H1 (cell line): Measurements from ENCODE around the gene POLR3F. TPM values are rescaled to one million over a fixed set of nuclear protein-coding genes. Genes with fewer than 3 reads are reported as not detected.

Source experiments
- CTCF ChIA-PET: fragments of 300-600 bp; sonication (Branson Sonifier 250); formaldehyde crosslinking; loops from one replicate; lab custom pipeline; 2021; ENCODE audit not compliant: partially characterized antibody; lab: Charles Lee
- POLR2A ChIA-PET: fragments of 300-600 bp; sonication (Branson Sonifier 250); formaldehyde crosslinking; loops from one replicate; lab custom pipeline; 2021; ENCODE audit warnings: inconsistent platforms; ENCODE audit not compliant: partially characterized antibody; lab: Charles Lee
- DNase-seq, 2 experiments: peaks; one replicate each; pipeline versions ENCODE4 v3.0.0 to v3.0.0-alpha.2; 2010 to 2022; ENCODE audit warnings: low spot score in 2 of 2, low read depth in 1 of 2, mixed read lengths in 1 of 2
- FAIRE-seq: peaks from 2 replicates; lab custom pipeline; 2011; peaks lifted over from hg19 to GRCh38; lab: Jason Lieb, UNC
- H2AFZ ChIP-seq: 2 replicates; pipeline ENCODE4 v1.8.1; 2012; ENCODE audit warnings: low read length, inconsistent platforms
- H2AK5ac ChIP-seq: 2 replicates; pipeline ENCODE4 v1.6.1; 2013; ENCODE audit warnings: low read depth, low read length
- H2BK120ac ChIP-seq: replicated peaks from 2 replicates; pipeline ENCODE3; 2013; ENCODE audit warnings: low read depth, low read length, inconsistent platforms
- H2BK12ac ChIP-seq: 2 replicates; pipeline ENCODE4 v1.6.1; 2013; ENCODE audit warnings: low read depth, low read length
- H2BK15ac ChIP-seq: 2 replicates; pipeline ENCODE4 v1.6.1; 2013; ENCODE audit warnings: low read length
- H2BK20ac ChIP-seq: 2 replicates; pipeline ENCODE4 v1.6.1; 2013; ENCODE audit warnings: low read length
- H2BK5ac ChIP-seq: 2 replicates; pipeline ENCODE4 v1.6.1; 2013; ENCODE audit warnings: low read depth, low read length
- H3K14ac ChIP-seq: 2 replicates; pipeline ENCODE4 v1.6.1; 2013; ENCODE audit warnings: inconsistent platforms; ENCODE audit not compliant: insufficient read length
- H3K18ac ChIP-seq: 2 replicates; pipeline ENCODE4 v1.6.1; 2013; ENCODE audit warnings: low read length; ENCODE audit errors: extremely low read depth
- H3K23ac ChIP-seq: 2 replicates; pipeline ENCODE4 v1.6.1; 2013; ENCODE audit warnings: inconsistent platforms; ENCODE audit not compliant: insufficient read length
- H3K23me2 ChIP-seq: 2 replicates; pipeline ENCODE4 v1.6.1; 2013; ENCODE audit warnings: low read depth, low read length
- H3K27ac ChIP-seq: 2 replicates; pipeline ENCODE4 v1.6.1; 2011; ENCODE audit warnings: low read depth, low read length, inconsistent platforms
- H3K27me3 ChIP-seq, 4 experiments: replicated peaks in 1 of 4; 1 replicate in 1 of 4; 2 replicates in 3 of 4; pipeline versions ENCODE4 v1.6.1 to v1.8.1; 2011 to 2013; ENCODE audit warnings: low read length in 3 of 4, mild to moderate bottlenecking in 3 of 4, inconsistent platforms in 2 of 4, mixed read lengths in 2 of 4, moderate library complexity in 1 of 4; ENCODE audit not compliant: control insufficient read depth in 3 of 4, insufficient read depth in 3 of 4; ENCODE audit errors: extremely low read depth in 1 of 4
- H3K36me3 ChIP-seq, 4 experiments: 2 replicates each; pipeline versions ENCODE4 v1.6.1 to v1.8.1; 2011 to 2013; ENCODE audit warnings: mild to moderate bottlenecking in 4 of 4, low read length in 3 of 4, moderate library complexity in 2 of 4, control low read depth in 1 of 4, inconsistent platforms in 1 of 4; ENCODE audit not compliant: insufficient read depth in 4 of 4, control insufficient read depth in 2 of 4
- H3K4ac ChIP-seq: replicated peaks from 2 replicates; pipeline ENCODE3; 2013; ENCODE audit warnings: low read length, low read depth, mixed read lengths, inconsistent platforms; ENCODE audit not compliant: insufficient read length
- H3K4me1 ChIP-seq, 4 experiments: replicated peaks in 1 of 4; 1 replicate in 1 of 4; 2 replicates in 3 of 4; pipeline versions ENCODE4 v1.6.1 to v1.8.1; 2011 to 2013; ENCODE audit warnings: low read length in 3 of 4, inconsistent platforms in 2 of 4, mixed read lengths in 1 of 4; ENCODE audit not compliant: insufficient read depth in 4 of 4, control insufficient read depth in 3 of 4
- H3K4me2 ChIP-seq, 2 experiments: 2 replicates each; pipeline versions ENCODE4 v1.6.1 to v1.8.1; 2011 to 2013; ENCODE audit warnings: low read depth in 2 of 2, low read length in 2 of 2, control low read depth in 1 of 2, inconsistent platforms in 1 of 2, mild to moderate bottlenecking in 1 of 2; ENCODE audit not compliant: insufficient read depth in 1 of 2
- H3K4me3 ChIP-seq, 4 experiments: fragments of 200-600, 300-600 bp in 1 of 4; sonication (generic), shearing (Covaris generic), sonication (Bioruptor Twin) in 1 of 4; 2 replicates each; pipeline versions ENCODE4 v1.5.1 to v1.8.1; 2011 to 2016; ENCODE audit warnings: low read length in 4 of 4, low read depth in 3 of 4, control low read depth in 2 of 4, inconsistent platforms in 2 of 4, mild to moderate bottlenecking in 2 of 4, mixed read lengths in 1 of 4, moderate library complexity in 1 of 4; ENCODE audit not compliant: insufficient read depth in 2 of 4; ENCODE audit errors: extremely low read depth in 1 of 4
- H3K56ac ChIP-seq: replicated peaks from 2 replicates; pipeline ENCODE3; 2013; ENCODE audit warnings: low read depth, mild to moderate bottlenecking, mixed read lengths, low read length, inconsistent platforms; ENCODE audit not compliant: insufficient read length
- H3K79me1 ChIP-seq: 2 replicates; pipeline ENCODE4 v1.6.1; 2013; ENCODE audit warnings: low read depth, low read length, control low read depth
- H3K79me2 ChIP-seq, 2 experiments: 2 replicates each; pipeline versions ENCODE4 v1.6.1 to v1.8.1; 2012 to 2013; ENCODE audit warnings: low read length in 2 of 2, mild to moderate bottlenecking in 2 of 2, inconsistent platforms in 1 of 2; ENCODE audit not compliant: insufficient read depth in 2 of 2, control insufficient read depth in 1 of 2
- H3K9ac ChIP-seq, 4 experiments: replicated peaks in 1 of 4; 1 replicate in 1 of 4; 2 replicates in 3 of 4; pipeline versions ENCODE4 v1.6.1 to v1.8.1; 2011 to 2013; ENCODE audit warnings: low read depth in 3 of 4, low read length in 3 of 4, control low read depth in 2 of 4, mild to moderate bottlenecking in 2 of 4, moderate library complexity in 2 of 4, inconsistent platforms in 1 of 4; ENCODE audit errors: extremely low read depth in 1 of 4
- H3K9me3 ChIP-seq, 2 experiments: 2 replicates each; pipeline versions ENCODE4 v1.6.1 to v1.8.1; 2012 to 2013; ENCODE audit warnings: mild to moderate bottlenecking in 2 of 2, moderate library complexity in 2 of 2, control low read depth in 1 of 2, inconsistent platforms in 1 of 2, low read depth in 1 of 2, low read length in 1 of 2, mixed read lengths in 1 of 2; ENCODE audit not compliant: insufficient read depth in 2 of 2
- H4K20me1 ChIP-seq, 2 experiments: replicated peaks in 1 of 2; 2 replicates each; pipeline versions ENCODE3 to v1.8.1; 2011 to 2013; ENCODE audit warnings: inconsistent platforms in 2 of 2, low read length in 2 of 2, mild to moderate bottlenecking in 1 of 2; ENCODE audit not compliant: insufficient read depth in 2 of 2, control insufficient read depth in 1 of 2
- H4K5ac ChIP-seq: 2 replicates; pipeline ENCODE4 v1.6.1; 2013; ENCODE audit warnings: low read length, low read depth, mixed read lengths, inconsistent platforms; ENCODE audit not compliant: insufficient read length
- H4K8ac ChIP-seq: 2 replicates; pipeline ENCODE4 v1.8.0; 2013; ENCODE audit warnings: mild to moderate bottlenecking, moderate library complexity, low read length, inconsistent platforms; ENCODE audit not compliant: insufficient read depth; ENCODE audit errors: extremely low read depth
- H4K91ac ChIP-seq: replicated peaks from 2 replicates; pipeline ENCODE3; 2013; ENCODE audit warnings: low read length, mixed read lengths, inconsistent platforms; ENCODE audit not compliant: insufficient read length
- CTBP2 ChIP-seq: IDR thresholded peaks from 2 replicates; pipeline ENCODE4 v1.7.0; 2011; ENCODE audit warnings: borderline replicate concordance, mild to moderate bottlenecking, moderate library complexity, mixed read lengths, low read length; ENCODE audit not compliant: insufficient read depth, insufficient read length
- EZH2 ChIP-seq: fragments of 200-600 bp; sonication (generic); IDR thresholded peaks from 2 replicates; pipeline ENCODE4 v1.7.1; 2012; ENCODE audit warnings: low read depth, mild to moderate bottlenecking, moderate library complexity, low read length, inconsistent platforms; ENCODE audit not compliant: severe bottlenecking
- JUN ChIP-seq: IDR thresholded peaks from 2 replicates; pipeline ENCODE4 v1.6.1; 2011; ENCODE audit warnings: low read depth, mild to moderate bottlenecking, improper control_type of control experiment, low read length
- KDM1A ChIP-seq: fragments of 200-600, 300-600 bp; sonication (generic); IDR thresholded peaks from 2 replicates; pipeline ENCODE4 v1.7.1; 2016; ENCODE audit warnings: mild to moderate bottlenecking, low read length, borderline replicate concordance
- KDM5A ChIP-seq: fragments of 200-600 bp; IDR thresholded peaks from 2 replicates; pipeline ENCODE4 v1.7.1; 2012; ENCODE audit warnings: mild to moderate bottlenecking, low read length, inconsistent platforms, mixed read lengths
- RAD21 ChIP-seq, 2 experiments: IDR thresholded peaks in 1 of 2; conservative IDR thresholded peaks in 1 of 2; 2 replicates each; pipeline ENCODE4 v1.6.1; 2011; ENCODE audit warnings: low read depth in 2 of 2, low read length in 2 of 2, improper control_type of control experiment in 1 of 2, inconsistent platforms in 1 of 2, mild to moderate bottlenecking in 1 of 2, moderate library complexity in 1 of 2
- RNF2 ChIP-seq: fragments of 200-900, 300-1000 bp; sonication (generic); IDR thresholded peaks from 2 replicates; pipeline ENCODE4 v1.7.1; 2016; ENCODE audit warnings: borderline replicate concordance, low read depth, mild to moderate bottlenecking, antibody characterized with exemption, low read length; ENCODE audit not compliant: poor library complexity, severe bottlenecking; ENCODE audit errors: missing control alignments
- SP1 ChIP-seq: IDR thresholded peaks from 2 replicates; pipeline ENCODE4 v1.6.1; 2011; ENCODE audit warnings: low read depth, low read length
- SUZ12 ChIP-seq: fragments of 200-600 bp; sonication (generic); IDR thresholded peaks from 2 replicates; pipeline ENCODE4 v1.6.1; 2012; ENCODE audit warnings: mild to moderate bottlenecking, inconsistent platforms, low read length, moderate library complexity, mixed read lengths
- TAF1 ChIP-seq: IDR thresholded peaks from 2 replicates; pipeline ENCODE4 v1.6.1; 2011; ENCODE audit warnings: mild to moderate bottlenecking, low read depth, low read length
- TEAD4 ChIP-seq: IDR thresholded peaks from 2 replicates; pipeline ENCODE4 v1.6.1; 2012; ENCODE audit warnings: low read depth, low read length, inconsistent platforms, mixed read lengths
- YY1 ChIP-seq: IDR thresholded peaks from 2 replicates; pipeline ENCODE4 v1.6.1; 2011; ENCODE audit warnings: low read depth, mild to moderate bottlenecking, low read length
- WGBS, 2 experiments: shearing (Covaris generic) in 1 of 2; methylation state at CpG; one replicate each; pipeline versions ENCODE4 v1.1.6 to v1.1.7; 2013 to 2015; ENCODE audit warnings: low lambda C conversion rate in 2 of 2, mixed read lengths in 2 of 2, inconsistent platforms in 1 of 2, low coverage in 1 of 2, missing lambda C conversion rate in 1 of 2; ENCODE audit not compliant: insufficient replicate concordance in 2 of 2, insufficient coverage in 1 of 2, insufficient read length in 1 of 2; ENCODE audit errors: extremely low coverage in 1 of 2, missing lambda C conversion rate in 1 of 2; 5-methylcytosine and 5-hydroxymethylcytosine counted together
- polyA plus RNA-seq, 7 experiments: library from polyadenylated mRNA; depleted of rRNA in 3 of 7; stranded (reverse) in 5 of 7; unstranded in 2 of 7; fragments of >200 nt in 5 of 7; fragments of 200-250 nt in 2 of 7; gene quantifications; 1 replicate in 5 of 7; 2 replicates in 1 of 7; 4 replicates in 1 of 7; pipeline versions ENCODE4 v1.2.1 to v1.2.3, GENCODE V29; 2011 to 2013; ENCODE audit warnings: missing spikeins in 2 of 7, mixed read lengths in 2 of 7
- total RNA-seq: library from RNA; stranded (reverse); fragmentation: NEBNext Ultra II Directional; extraction: Animal tissue kit (Norgen Biotek cat#: 25700); gene quantifications from 2 replicates; pipeline ENCODE4 v1.2.1, GENCODE V29; 2021

Gene POLR3F
- total and polyA plus RNA-seq, 2 of the 8 experiments (the other 6 are each of a cell fraction or from before 2014, with no cell fraction given) = 5.7 to 14.0 TPM

DNA sequence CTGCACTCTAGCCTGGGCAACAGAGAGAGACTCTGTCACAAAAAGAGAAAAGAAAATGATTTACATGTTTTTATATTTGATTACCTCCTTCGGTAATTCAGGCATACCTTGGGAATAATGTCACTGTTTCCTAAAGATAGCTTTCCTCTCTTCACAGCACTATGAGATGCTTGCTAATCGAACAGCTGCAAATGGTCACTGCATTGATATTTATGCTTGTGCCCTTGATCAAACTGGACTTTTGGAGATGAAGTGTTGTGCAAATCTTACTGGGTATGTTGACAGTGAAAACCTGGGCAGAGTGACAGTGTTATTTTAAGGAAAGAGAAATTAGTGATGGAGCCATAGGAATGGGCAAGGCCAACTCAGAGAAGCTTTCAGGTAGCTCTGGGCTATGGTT, 60.1 kb downstream of the POLR3F start:
- DNase-seq (no peak), FAIRE-seq (no peak)
- H3K56ac ChIP-seq = no peak overlapping the region
- no peak overlapping the region for H2AFZ ChIP-seq
- H2BK5ac ChIP-seq = no peak overlapping the region
- no peaks in the 10 kb centered on the region for H3K9me3 ChIP-seq
- H4K20me1 ChIP-seq = peaks cover 0 to 4% of the 10 kb centered on the region in 2 experiments
- H3K4me3 ChIP-seq = no peak overlapping the region
- no peak overlapping the region for H4K91ac ChIP-seq
- no peaks in the 10 kb centered on the region for H3K4me1 ChIP-seq
- H3K14ac ChIP-seq = no peak overlapping the region
- H2BK20ac ChIP-seq = no peak overlapping the region
- H4K5ac ChIP-seq = no peak overlapping the region
- no peak overlapping the region for H3K9ac ChIP-seq
- ChIA-PET CTCF (interaction anchor here (1.3 kb wide), 1 partner anchor 20 kb away, joined by 3 read pairs; the partner anchor contains the start of gene SEC23B), POLR2A (interaction anchor here (0.6 to 1.5 kb wide), 3 partner anchors 20 to 774 kb away, joined by 3 to 4 read pairs (median 4); no protein-coding TSS in a partner anchor)
- no peak overlapping the region for H3K4ac ChIP-seq
- no peak overlapping the region for H3K23ac ChIP-seq
- H3K27me3 ChIP-seq = no peaks in the 10 kb centered on the region
- H3K23me2 ChIP-seq = no peaks in the 10 kb centered on the region
- WGBS, 2 experiments = 93% methylated on average over 2 of the region's 2 CpGs; no CpG with 5 or more reads in 1 of the 2 experiments
- peaks cover 13 to 65% (median 61%) of the 10 kb centered on the region in 4 experiments for H3K36me3 ChIP-seq
- no peak overlapping the region for H4K8ac ChIP-seq
- no peak overlapping the region for H3K18ac ChIP-seq
- H3K4me2 ChIP-seq = no peak overlapping the region
- no peaks in the 10 kb centered on the region for H3K79me2 ChIP-seq
- no peak overlapping the region for H2BK15ac ChIP-seq
- no peak overlapping the region for H2BK12ac ChIP-seq
- H3K79me1 ChIP-seq = no peaks in the 10 kb centered on the region; the same call in 1 of the 2 replicates
- no peak overlapping the region for H2BK120ac ChIP-seq
- no peak overlapping the region for H3K27ac ChIP-seq
- no peak overlapping the region for H2AK5ac ChIP-seq
- TF ChIP-seq KDM5A = no peak
- TF ChIP-seq CTBP2 = no peak
- no peak for TF ChIP-seq SUZ12
- no peak for TF ChIP-seq KDM1A
- TF ChIP-seq RAD21 (IDR thresholded peaks at IDR 0.05 in 1 of 2, conservative IDR thresholded peaks at IDR 0.05 in 1 of 2; ENCODE audit: low read depth in 2 of 2, low read length in 2 of 2) = no peak
- no peak for TF ChIP-seq JUN
- TF ChIP-seq TAF1 = no peak
- no peak for TF ChIP-seq SP1
- TF ChIP-seq TEAD4 = no peak
- no peak for TF ChIP-seq RNF2
- no peak for TF ChIP-seq EZH2
- no peak for TF ChIP-seq YY1
